Activated CD4-positive, alpha-beta T cell treated with anti-CD3 and anti-CD28 coated beads, Interleukin-2, Interleukin-4, amounts not matched to agents 100 ng/mL and 50 ng/mL, durations not matched to agents 16 hours and 8 hours (primary cell): ENCODE measurements around the gene FYB2.

Source experiments
- DNase-seq: peaks from one replicate; pipeline ENCODE4 v3.0.0-alpha.2; 2020; ENCODE audit warnings: low spot score

Gene FYB2

GRCh38 chr1:56819387-56819899 lies at the start of gene FYB2:
Gene FYB2, minus strand, starts transcription at chr1:56819404. Its CDS starts 114 bp downstream, at chr1:56819290.
- no peak for DNase-seq

GRCh38 chr1:56868761-56869160 lies 49.6 kb upstream of the FYB2 start:
- DNase-seq: no peak

DNA sequence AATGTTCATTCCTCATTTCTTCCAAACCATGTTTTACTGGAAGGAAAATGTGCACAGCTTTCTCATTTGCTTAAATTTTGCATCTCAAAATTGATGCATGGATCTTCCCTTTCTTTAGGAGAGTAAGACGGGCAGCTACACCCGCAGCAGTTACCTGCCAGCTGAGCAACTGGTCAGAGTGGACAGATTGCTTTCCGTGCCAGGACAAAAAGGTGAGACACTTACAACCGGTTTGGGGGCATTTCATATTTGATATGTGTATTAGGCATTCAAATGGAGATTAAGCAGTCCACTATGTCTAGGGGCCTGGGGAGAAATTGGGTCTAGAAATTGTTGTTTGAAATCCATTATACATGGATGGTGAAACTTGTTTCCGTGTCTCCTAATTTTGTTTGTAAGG lies 48.3 kb upstream of the FYB2 start:
- DNase-seq: no peak

DNA sequence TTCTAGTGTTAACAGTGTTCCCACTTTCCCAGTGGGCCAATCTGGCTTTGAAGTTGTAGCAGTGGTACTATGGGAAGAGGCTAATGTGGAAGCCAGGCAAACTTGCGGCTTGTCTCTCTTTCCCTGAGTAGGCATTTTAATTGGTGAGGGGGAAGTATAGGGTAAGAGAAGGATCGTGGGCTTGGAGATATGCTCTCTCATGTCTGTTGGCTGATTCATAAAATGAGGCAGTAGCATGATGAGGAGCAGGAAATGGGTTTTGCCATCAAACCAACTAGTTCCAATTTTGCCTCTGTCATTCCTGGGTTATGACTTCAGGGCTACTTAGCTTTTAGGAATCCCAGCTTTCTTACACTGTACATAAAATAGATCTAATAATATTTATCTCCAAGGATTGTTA lies 47.5 kb upstream of the FYB2 start:
- DNase-seq: no peak

DNA sequence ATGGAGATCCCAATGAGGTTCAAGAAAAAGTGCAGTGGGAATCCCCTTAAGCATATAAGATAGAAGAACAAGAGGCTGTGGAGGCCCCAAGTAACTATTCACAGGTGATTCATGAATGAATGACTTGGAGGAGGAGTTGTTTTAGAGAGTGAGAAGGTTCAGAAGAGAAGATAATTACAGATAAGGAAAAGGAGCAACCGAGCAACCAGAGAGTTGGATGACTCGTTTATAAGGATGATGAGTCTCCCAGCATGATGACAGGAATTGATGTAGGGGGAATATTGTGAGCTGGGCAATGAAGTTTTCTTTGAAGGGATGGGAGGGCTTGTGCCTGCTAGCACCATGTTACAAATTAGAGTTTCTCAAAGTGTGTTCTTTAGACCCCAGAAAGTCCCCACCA lies 45.2 kb upstream of the FYB2 start:
- no peak for DNase-seq

DNA sequence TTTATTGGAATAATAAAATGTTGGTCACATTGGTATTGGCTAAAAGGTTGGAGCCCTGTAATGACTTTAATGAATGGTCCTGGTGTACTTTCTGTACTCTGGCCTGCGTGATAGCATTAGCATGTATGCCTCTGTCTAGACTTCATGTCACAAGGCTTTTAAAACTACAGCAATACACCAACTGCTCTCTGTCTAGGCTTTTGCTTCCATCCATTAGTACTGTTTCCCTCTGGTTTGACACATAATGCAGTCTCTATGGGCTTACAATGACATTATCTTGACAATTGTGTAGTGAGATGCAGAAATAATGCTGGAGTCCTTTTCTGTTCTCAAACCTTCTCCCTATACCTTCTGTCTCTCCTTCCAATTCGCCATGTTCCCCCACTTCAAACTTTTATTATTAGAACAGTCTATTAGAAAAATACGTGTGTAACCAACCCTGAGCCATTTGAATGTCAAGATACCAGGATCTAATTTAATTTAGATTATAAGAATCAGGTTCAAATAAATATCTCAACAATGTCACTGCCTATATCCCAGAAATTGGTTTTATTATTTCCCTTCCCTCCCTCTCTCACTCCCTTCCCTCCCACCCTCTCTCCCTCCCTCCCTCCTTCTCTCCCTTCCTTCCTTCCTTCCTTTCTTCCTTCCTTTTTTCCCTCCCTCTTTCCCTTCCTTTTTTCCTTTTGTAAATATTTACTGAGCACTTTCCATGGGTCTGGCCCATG lies 44.2 kb upstream of the FYB2 start:
- DNase-seq: no peak

DNA sequence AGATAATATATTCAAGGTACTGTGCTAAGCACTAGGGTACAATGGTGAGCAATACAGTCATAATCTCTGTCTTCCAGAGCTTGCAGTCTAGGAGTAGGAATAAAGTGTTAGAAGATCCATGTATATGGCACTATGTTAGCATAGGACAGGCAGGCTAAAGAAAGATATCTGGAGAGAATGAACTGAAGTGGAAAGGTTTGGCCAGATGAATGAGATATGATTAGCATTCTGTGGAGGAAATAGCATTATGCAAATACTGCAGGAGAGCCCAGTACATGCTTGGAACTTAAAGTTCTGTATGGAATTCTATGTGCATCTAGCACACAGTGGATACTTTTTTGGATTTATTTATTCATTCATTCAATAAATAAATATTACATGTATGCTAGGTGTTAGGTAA lies 40.1 kb upstream of the FYB2 start:
- DNase-seq: no peak

- DNase-seq: no peak
These were observed 37.0 kb upstream of the FYB2 start for GRCh38 chr1:56856186-56856585.

- DNase-seq: no peak
These were observed 36.0 kb upstream of the FYB2 start for GRCh38 chr1:56855190-56855589.

- DNase-seq: no peak
These were observed 35.4 kb upstream of the FYB2 start, which contains the start of gene C8A for GRCh38 chr1:56854521-56855099. Gene C8A, plus strand, starts transcription at chr1:56854797. Its CDS starts 105 bp downstream, at chr1:56854902.

DNA sequence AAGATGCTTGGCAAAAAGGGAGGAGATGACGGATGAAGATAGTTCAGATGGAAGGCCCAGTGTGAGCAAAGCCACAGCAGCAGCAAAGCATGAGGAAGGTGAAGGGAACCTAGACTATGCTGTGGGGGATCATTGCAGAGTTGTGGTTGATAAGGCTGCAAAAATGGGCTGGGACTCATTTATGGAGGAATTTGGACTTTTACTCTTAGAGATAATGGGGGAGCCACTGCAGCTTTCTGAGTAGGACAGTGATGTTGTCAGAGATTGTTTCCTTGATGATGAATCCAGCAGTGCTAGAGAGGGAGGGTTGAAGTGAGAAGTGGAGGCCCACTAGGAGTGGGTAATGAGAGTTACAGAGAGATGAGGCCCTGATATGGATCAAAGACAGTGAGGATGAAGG lies 33.3 kb upstream of the FYB2 start:
- DNase-seq: no peak

- DNase-seq: no peak
These were observed 31.7 kb upstream of the FYB2 start for GRCh38 chr1:56850922-56851321.

- no peak for DNase-seq
These were observed 31.2 kb upstream of the FYB2 start for GRCh38 chr1:56850411-56850810.

DNA sequence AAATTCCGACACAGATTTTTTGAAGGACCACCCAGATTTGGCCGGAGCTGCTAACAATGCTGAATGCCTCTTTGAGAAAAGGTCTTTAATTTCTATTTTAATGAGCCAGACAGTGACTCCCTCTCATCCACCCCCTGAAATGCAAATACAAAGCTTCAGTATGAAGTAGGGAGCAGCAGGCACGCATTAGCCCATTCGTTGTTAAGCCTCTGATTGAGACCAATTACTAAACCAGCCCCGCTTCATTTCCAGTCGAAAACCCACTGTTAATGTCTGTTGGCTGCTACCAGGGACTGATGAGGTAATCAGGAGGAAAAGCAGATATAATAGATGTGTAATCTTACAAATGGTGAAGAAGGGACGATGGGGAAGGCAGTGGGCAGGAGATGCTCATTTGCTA lies 30.5 kb upstream of the FYB2 start:
- no peak for DNase-seq

- no peak for DNase-seq
These were observed 26.1 kb upstream of the FYB2 start for GRCh38 chr1:56845343-56845742.

DNA sequence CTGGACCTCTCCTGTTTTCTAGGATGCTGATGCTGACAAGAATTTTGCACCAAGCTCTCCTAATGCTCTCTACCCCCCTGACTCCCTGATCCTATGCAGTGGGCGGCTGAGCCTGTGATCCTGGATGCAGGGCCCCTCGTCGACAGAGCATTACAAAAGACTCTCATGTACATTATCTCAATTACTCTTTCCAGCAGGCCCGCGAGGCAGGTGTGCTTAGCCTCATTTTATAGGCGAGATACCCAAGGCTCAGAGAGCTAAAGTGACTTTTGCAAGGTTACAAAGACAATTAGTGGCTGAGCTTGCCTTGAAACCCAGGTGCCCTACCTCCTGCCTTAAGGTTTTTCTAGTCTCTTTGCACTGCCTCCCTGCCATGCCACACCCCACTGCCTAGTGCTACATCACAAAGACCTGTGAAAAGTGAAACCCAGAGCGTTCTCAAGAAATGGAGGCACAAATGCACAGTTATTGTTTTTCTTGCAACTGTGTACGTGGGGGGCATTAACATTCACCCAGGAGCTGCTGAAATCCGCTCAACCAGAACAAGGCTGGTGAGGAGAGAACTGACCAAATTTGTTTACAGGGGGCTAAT lies 25.4 kb upstream of the FYB2 start:
- no peak for DNase-seq

- DNase-seq: no peak
These were observed 24.3 kb upstream of the FYB2 start for GRCh38 chr1:56843544-56843943.

- no peak for DNase-seq
These were observed 19.6 kb upstream of the FYB2 start for GRCh38 chr1:56838759-56839158.

- DNase-seq: no peak
These were observed 18.2 kb upstream of the FYB2 start for GRCh38 chr1:56837244-56837939.

GRCh38 chr1:56836359-56836758 lies 17.2 kb upstream of the FYB2 start:
- no peak for DNase-seq

GRCh38 chr1:56835657-56836056 lies 16.5 kb upstream of the FYB2 start:
- DNase-seq: no peak

DNA sequence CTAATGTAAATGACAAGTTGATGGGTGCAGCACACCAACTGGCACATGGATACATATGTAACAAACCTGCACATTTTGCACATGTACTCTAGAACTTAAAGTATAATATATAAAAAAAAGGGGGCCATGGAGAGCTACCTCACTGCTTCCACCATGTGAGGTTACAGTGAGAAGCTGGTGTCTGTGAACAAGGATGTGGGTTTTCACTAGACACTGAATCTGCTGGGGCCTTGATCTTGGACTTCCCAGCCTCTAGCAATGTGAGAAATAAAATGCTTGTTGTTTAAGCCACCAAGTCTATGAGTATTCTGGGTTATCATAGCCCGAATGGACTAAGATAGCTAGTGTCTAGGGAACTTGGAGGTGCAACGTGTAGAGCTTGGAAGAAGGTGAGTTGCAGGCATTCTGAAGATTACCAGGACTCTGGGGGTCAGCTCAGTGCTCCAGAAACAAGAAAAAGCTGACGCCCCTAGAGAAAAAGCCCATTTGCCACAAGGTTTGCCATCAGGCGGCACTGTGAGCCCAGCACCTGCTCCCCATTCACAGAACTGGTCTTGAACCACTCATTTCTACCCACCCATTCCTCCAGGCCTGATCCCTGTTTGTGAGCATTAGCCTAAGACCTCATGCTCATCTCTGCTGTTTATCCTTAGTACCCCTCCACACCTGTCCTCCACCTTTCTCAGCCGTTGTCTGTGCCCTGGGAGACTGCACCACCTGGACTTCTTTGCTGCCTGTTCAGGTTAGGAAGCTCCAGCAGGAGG lies 15.1 kb upstream of the FYB2 start:
- no peak for DNase-seq
